ENCODE results near the gene MBD5.

DNA sequence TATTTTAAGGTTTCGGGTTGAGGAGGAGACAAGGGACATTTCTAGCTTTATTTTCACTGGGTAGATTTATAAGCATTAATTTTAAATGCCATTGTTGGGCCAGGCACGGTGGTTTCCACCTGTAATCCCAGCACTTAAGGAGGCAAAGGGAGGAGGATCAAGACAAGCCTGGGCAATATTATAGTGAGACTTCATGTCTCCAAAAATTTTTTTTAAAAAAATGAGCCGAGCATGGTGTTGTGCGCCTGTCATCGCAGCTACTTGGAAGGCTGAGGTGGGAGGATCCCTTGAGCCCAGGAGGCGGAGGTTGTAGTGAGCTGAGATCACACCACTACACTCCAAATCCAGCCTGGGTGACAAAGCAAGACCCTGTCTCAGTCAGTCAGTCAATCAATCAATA lies 45.0 kb downstream of the MBD5 start:
- TF ChIP-seq, protein P1, sequence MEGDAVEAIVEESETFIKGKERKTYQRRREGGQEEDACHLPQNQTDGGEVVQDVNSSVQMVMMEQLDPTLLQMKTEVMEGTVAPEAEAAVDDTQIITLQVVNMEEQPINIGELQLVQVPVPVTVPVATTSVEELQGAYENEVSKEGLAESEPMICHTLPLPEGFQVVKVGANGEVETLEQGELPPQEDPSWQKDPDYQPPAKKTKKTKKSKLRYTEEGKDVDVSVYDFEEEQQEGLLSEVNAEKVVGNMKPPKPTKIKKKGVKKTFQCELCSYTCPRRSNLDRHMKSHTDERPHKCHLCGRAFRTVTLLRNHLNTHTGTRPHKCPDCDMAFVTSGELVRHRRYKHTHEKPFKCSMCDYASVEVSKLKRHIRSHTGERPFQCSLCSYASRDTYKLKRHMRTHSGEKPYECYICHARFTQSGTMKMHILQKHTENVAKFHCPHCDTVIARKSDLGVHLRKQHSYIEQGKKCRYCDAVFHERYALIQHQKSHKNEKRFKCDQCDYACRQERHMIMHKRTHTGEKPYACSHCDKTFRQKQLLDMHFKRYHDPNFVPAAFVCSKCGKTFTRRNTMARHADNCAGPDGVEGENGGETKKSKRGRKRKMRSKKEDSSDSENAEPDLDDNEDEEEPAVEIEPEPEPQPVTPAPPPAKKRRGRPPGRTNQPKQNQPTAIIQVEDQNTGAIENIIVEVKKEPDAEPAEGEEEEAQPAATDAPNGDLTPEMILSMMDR (IDR thresholded peaks at IDR 0.05), result no peak
- no peak for TF ChIP-seq EZH2 (IDR thresholded peaks at IDR 0.05)

Measured in neural progenitor cell (in vitro differentiated cells).